GM12875 (cell line): ENCODE data around the gene KBTBD12.

Experiments used
- H3K4me3 ChIP-seq: one replicate; pipeline ENCODE4 v1.5.1; 2011; ENCODE audit warnings: low read depth, low read length, control low read depth
- TF ChIP-seq, protein P1 (sequence below): IDR thresholded peaks from 2 replicates; pipeline ENCODE4 v1.5.1; 2011; ENCODE audit warnings: low read depth, mild to moderate bottlenecking, control low read depth, inconsistent platforms, low read length, moderate library complexity, borderline replicate concordance; ENCODE audit not compliant: insufficient read depth

KBTBD12 gene

DNA sequence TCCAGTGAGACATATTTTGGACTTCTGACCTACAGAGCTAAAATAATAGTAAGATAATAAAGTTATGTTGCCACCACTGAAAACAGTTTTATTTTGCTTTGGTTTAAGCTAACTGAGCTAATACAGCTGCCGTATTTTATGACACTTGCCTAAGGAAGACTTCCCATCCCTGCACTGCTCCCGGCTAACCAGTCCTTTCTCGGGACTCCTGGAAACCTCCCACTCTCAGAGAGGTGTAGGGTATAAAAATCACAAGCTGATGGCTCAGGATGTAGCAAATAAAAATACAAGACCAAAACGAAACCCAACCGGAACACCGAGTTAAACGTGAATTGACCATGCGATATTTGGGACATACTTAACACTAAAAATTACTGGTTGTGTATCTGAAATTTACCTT is 448 bp upstream of the KBTBD12 start:
- TF ChIP-seq, protein P1, sequence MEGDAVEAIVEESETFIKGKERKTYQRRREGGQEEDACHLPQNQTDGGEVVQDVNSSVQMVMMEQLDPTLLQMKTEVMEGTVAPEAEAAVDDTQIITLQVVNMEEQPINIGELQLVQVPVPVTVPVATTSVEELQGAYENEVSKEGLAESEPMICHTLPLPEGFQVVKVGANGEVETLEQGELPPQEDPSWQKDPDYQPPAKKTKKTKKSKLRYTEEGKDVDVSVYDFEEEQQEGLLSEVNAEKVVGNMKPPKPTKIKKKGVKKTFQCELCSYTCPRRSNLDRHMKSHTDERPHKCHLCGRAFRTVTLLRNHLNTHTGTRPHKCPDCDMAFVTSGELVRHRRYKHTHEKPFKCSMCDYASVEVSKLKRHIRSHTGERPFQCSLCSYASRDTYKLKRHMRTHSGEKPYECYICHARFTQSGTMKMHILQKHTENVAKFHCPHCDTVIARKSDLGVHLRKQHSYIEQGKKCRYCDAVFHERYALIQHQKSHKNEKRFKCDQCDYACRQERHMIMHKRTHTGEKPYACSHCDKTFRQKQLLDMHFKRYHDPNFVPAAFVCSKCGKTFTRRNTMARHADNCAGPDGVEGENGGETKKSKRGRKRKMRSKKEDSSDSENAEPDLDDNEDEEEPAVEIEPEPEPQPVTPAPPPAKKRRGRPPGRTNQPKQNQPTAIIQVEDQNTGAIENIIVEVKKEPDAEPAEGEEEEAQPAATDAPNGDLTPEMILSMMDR, result no peak
- H3K4me3 ChIP-seq, result no peak overlapping the region

- TF ChIP-seq, protein P1, result no peak
- no peak overlapping the region for H3K4me3 ChIP-seq
Measured at GRCh38 chr3:127915937-127916493, 983 bp downstream of the KBTBD12 start.

- TF ChIP-seq, protein P1, result no peak
- H3K4me3 ChIP-seq, result no peak overlapping the region
Measured at GRCh38 chr3:127920738-127921137, 5.7 kb downstream of the KBTBD12 start.

DNA sequence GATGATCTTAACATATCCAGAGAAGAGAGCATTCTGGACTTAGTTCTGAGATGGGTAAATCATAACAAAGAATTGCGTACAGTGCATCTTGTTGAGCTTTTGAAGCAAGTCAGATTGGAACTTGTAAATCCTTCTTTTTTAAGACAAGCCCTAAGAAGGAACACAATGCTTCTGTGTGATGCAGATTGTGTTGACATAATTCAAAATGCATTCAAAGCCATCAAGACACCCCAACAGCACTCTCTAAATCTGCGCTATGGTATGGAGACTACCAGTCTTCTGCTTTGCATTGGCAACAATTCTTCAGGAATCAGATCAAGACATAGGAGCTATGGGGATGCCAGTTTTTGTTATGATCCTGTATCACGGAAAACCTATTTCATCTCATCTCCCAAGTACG is 8.6 kb downstream of the KBTBD12 start:
- TF ChIP-seq, protein P1, result no peak
- no peak overlapping the region for H3K4me3 ChIP-seq

DNA sequence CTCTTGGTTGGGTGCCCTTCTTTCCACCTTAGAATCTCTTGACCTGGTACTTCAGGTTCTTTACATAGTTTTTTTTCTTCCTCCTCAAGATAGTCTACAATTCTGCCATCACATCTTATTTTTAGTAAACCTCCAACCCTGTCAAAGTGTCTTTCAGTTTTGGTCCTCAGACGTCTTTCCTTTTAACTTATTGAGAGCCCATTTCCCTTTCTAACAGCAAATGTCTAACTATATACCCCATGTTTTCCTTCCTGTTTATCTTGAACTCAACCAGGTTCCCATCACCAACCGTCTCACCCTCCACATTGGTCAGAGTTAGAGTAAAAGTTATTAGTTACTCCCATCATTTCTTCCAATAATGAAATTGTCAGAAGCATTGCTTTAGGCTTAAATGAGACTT is 10.4 kb downstream of the KBTBD12 start:
- TF ChIP-seq, protein P1, result no peak
- no peak overlapping the region for H3K4me3 ChIP-seq

GRCh38 chr3:127927829-127928604 is 13.0 kb downstream of the KBTBD12 start:
- TF ChIP-seq, protein P1, result no peak
- no peak overlapping the region for H3K4me3 ChIP-seq
